Epidermal melanocyte (primary cell): Measurements from ENCODE around the gene TRIM24.

ENCODE experiments used
- DNase-seq: peaks from one replicate; pipeline ENCODE4 v3.0.0; 2011; ENCODE audit warnings: low spot score; ENCODE audit not compliant: insufficient read length

The TRIM24 gene

GRCh38 chr7:138622841-138623240 is 162.8 kb downstream of the TRIM24 start:
- DNase-seq = no peak

- no peak for DNase-seq
Observed at GRCh38 chr7:138625084-138625848, 165.2 kb downstream of the TRIM24 start.

GRCh38 chr7:138625849-138626230 is 165.8 kb downstream of the TRIM24 start:
- DNase-seq = no peak

GRCh38 chr7:138626846-138627245 is 166.8 kb downstream of the TRIM24 start:
- no peak for DNase-seq

GRCh38 chr7:138627361-138627760 is 167.3 kb downstream of the TRIM24 start:
- no peak for DNase-seq

- no peak for DNase-seq
Observed at GRCh38 chr7:138630059-138630610, 170.1 kb downstream of the TRIM24 start.

- DNase-seq = no peak
Observed at GRCh38 chr7:138632384-138632783, 172.3 kb downstream of the TRIM24 start.

- DNase-seq = no peak
Observed at GRCh38 chr7:138632826-138633602, 173.0 kb downstream of the TRIM24 start.
